Stimulated activated CD4-positive, alpha-beta T cell treated with anti-CD3 and anti-CD28 coated beads, Interleukin-1b, Interleukin-23, amount 100 ng/mL, for 48 hours (primary cell): ENCODE data around the gene SKAP2.

Source experiments
- DNase-seq: peaks from one replicate; pipeline ENCODE4 v3.0.0-alpha.2; 2020

SKAP2 gene

DNA sequence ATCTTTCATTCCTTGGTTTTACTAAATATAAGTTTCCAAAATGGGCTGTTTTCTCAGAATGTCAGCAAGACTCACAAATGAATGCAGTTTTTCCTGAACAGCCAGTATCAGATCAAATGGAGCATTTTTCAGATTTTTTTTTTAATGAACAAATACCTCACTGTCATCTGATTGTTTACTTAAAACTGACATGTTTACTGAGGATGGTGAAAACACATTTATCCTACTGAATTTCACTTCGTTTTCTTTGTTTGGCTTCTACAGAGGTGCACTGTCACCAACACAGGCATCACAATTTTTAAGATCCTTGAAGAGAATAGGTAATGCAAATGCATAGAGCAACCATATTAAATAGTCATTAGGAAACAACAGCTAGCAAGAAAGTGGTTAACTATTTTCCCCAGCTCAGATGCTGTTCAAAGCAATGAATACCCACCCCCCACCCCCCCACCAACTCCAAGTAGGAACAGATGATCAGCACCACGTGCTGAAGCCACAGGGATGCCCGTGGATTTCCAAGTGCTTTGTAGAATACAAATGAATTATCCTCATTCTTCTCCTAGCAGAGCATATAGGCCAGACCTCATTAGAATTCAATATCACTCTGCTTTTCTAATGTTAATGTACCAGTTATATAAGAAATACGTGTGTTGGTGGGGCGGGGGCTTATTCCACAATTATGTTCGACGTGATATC lies 205.9 kb downstream of the SKAP2 start:
- DNase-seq = no peak

DNA sequence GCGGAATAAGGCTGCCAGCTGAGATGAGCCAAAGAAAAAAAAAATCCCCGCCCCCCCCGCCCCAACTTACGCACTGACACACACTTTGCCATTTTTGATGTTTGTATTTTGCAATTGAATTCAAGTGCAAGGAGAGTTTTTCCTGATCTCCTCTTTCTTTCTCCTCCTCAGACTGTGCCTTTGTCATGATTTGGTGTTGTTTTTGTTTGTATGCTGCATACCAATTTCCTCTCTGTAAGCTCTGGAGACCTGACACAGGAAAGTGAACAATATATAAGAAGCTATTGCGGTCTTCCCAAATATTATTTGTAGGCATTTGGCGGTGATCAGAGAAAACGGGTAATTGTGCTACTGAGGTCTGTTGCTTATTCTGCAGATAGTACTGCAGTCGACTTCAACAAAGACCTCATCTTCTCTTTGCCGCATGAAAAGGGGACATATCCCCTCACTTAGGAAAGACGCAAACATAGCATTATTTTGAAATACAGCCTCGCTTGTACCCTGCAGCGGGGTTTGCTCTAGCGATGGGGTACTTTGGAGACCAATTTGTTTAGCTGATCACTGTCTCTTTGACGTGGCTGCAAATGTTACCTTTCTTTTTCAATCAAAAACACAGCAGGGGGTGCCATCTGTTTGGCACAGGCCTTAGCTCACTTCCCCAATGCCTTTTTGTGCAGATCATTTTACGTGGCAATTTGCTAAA lies 206.6 kb downstream of the SKAP2 start:
- DNase-seq = no peak

- DNase-seq = no peak
Measured at GRCh38 chr7:26657206-26657641, 207.2 kb downstream of the SKAP2 start.

GRCh38 chr7:26656735-26657134 lies 207.7 kb downstream of the SKAP2 start:
- no peak for DNase-seq

GRCh38 chr7:26655781-26656180 lies 208.6 kb downstream of the SKAP2 start:
- DNase-seq = no peak

GRCh38 chr7:26653430-26654399 lies 210.7 kb downstream of the SKAP2 start:
- DNase-seq = no peak

DNA sequence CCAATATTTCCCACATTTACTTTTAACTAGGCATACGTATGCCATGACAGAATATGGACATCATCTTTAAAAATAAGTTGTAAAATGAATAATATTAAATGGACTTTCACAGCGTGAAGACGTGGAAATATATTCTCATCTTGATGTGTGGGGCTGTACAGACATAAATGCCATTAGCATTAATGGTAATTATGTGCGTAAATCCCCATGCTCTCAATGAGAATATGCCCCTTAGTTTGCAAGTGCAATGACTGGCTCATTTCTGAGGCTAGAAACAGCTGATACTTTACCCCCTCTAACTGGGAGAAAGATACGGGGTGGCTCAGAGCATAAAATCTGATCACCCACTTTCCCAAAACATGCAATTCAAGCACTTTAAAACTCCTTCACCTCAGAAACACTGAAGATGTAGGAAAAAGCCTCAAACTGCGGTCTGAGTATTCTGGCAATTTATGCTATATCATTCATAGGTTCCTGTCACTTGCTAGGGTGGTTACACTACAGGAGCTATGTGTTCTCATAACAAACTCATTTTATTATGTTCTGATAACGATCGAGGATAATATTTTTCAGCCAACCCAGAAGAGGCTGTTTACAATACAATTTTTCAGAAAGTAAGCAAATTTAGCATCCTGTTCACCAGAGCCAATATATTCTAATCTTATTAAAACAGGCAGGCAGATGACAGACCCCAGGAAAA lies 211.8 kb downstream of the SKAP2 start:
- DNase-seq = no peak

DNA sequence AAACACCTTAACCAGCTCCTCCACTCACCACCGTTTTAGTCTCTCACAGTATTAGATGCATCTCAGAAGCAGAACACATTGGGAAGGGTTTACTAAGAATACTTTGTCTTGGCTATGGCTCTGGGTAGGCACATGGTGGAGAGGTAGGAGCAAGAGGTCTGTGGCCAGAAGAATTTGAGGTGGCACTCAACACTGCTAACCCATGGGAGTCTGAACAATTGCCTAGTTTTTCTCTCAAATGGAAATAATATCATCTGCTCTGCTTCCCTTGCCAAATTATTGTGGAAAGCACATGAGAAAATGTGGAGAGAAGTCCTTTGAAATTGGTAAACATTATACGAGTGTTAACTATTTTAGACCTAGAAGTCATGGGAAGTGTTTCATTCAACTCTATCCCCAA lies 214.3 kb downstream of the SKAP2 start:
- no peak for DNase-seq

GRCh38 chr7:26649388-26649787 lies 215.0 kb downstream of the SKAP2 start:
- DNase-seq = no peak

GRCh38 chr7:26648554-26648953 lies 215.8 kb downstream of the SKAP2 start:
- DNase-seq = no peak

- no peak for DNase-seq
Measured at GRCh38 chr7:26646336-26647048, 217.9 kb downstream of the SKAP2 start.

GRCh38 chr7:26645121-26645520 lies 219.3 kb downstream of the SKAP2 start:
- no peak for DNase-seq

GRCh38 chr7:26642416-26642815 lies 222.0 kb downstream of the SKAP2 start:
- DNase-seq = no peak

GRCh38 chr7:26639695-26640094 lies 224.7 kb downstream of the SKAP2 start:
- DNase-seq = no peak

DNA sequence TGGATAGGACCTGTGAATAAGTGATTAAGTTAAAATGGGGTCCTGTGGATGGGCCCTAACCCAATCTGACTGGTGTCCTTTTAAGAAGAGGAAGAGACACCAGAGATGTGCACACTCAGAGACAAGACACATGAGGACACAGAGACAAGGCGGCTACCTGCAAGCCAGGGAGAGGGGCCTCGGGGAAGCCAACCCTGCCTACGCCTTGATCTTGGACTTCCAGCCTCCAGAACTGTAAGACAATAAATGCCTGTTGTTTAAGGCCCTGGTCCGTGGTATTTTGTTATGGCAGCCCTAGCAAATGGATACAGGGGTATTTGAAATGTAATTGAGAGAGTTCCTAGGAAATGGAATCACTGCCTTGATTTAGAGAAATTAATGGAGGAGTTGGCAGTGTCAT lies 225.3 kb downstream of the SKAP2 start:
- DNase-seq = no peak

- DNase-seq = no peak
Measured at GRCh38 chr7:26638140-26638539, 226.2 kb downstream of the SKAP2 start.

DNA sequence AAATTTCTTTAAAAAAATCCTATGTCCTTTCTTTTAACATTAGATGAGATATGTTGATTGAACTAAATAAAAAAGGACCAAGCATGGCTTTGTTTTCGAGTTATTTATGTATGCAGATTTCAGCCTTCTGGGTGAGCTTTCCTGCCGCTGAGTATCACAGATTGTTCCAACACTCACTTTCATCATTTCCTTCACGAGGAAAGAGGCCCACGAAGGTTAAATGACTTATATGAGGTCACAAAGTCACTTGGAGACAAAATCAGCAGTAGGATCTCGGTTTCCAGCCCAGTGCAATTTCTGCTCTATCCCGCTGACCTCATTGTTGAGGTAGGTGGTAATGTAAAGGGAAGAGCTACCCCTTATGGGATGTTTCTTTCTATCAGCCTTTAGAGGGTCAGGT lies 226.8 kb downstream of the SKAP2 start:
- DNase-seq = no peak

- no peak for DNase-seq
Measured at GRCh38 chr7:26636808-26637207, 227.6 kb downstream of the SKAP2 start.

GRCh38 chr7:26633557-26633956 lies 230.8 kb downstream of the SKAP2 start:
- DNase-seq = no peak

- no peak for DNase-seq
Measured at GRCh38 chr7:26631601-26632000, 232.8 kb downstream of the SKAP2 start.

DNA sequence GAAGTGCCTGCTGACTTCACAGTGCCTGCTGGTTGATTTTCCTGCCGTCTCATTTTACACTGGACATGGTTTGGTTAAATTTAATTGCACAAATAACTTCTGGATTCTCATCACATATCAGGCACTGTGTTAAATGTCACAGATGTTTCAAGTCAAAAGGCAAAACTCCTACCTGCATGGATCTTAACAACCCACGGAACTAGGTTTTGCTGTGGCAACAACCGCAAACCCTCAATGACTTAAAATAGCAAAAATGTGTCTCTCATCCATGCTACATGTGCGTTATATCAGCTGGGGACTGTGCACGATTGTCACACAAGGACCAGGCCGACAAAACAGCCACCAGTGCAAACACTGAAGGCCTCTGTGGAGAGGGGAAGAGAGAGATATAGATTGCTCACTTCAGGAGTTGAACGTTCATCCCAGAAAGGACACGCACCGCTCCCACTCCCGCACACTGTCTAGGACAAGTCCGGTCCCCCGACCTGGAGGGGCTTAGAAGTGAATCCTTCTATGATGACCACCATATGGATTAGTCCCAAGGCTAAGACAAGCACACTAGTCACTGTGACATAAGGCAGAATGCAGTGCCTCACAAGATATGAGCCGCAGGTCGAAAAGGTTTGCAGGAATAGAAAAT lies 233.3 kb downstream of the SKAP2 start:
- DNase-seq = no peak

DNA sequence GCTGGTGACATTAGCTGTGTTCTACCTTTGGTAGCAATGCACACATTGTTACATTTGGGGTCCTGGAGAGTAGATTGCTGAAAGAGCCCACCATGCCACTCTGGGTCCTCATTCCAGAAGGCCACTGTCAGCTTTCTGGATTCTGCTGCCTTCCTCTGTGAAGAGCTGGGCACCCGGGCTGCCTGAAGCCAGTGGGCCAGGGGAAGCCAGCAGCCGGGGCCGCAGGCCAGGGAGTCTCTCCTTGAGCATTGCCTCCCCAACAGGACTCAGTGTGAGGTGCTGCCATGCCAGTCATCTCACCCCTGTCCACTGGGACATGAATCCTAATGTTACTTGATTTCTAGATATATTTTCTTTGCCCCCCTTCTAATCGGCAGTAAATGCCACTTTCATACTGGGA lies 234.0 kb downstream of the SKAP2 start:
- no peak for DNase-seq
